ENCODE results near the gene ADNP2. TPM values are rescaled to one million over a fixed set of nuclear protein-coding genes. Genes with fewer than 3 reads are reported as not detected.

The ADNP2 gene
- total RNA-seq, 4 donors from 2014 or later: 16.4 to 28.4 (median 17.8) TPM

DNA sequence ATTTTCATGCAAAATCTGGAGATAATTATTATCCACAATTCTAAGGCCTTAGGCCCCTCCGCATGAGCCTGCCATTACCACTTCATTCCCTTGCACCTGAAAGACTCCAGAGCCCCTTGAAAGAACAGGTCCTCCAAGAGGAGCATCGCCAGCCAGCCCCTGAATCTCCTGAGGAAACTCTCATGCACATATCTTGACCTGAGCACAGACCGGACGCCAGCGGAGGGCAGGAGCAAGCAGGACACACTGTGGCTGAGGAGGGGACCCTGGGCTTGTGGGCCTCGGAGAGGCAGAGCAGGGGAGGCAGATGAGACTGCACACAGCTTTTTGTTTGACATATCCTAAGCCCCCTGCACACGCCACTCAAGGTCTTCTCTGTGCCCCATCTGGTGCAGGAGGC is 13.6 kb upstream of the ADNP2 start:
- no peaks in the 10 kb centered on the region for H3K36me3 ChIP-seq
- no peak for DNase-seq
- H3K4me3 ChIP-seq (replicated peaks in 1 of 3): no peak overlapping the region
- H3K4me1 ChIP-seq: no peaks in the 10 kb centered on the region
- H3K9me3 ChIP-seq: no peaks in the 10 kb centered on the region
- H3K27me3 ChIP-seq: no peaks in the 10 kb centered on the region
- TF ChIP-seq, protein P1, sequence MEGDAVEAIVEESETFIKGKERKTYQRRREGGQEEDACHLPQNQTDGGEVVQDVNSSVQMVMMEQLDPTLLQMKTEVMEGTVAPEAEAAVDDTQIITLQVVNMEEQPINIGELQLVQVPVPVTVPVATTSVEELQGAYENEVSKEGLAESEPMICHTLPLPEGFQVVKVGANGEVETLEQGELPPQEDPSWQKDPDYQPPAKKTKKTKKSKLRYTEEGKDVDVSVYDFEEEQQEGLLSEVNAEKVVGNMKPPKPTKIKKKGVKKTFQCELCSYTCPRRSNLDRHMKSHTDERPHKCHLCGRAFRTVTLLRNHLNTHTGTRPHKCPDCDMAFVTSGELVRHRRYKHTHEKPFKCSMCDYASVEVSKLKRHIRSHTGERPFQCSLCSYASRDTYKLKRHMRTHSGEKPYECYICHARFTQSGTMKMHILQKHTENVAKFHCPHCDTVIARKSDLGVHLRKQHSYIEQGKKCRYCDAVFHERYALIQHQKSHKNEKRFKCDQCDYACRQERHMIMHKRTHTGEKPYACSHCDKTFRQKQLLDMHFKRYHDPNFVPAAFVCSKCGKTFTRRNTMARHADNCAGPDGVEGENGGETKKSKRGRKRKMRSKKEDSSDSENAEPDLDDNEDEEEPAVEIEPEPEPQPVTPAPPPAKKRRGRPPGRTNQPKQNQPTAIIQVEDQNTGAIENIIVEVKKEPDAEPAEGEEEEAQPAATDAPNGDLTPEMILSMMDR (IDR thresholded peaks at IDR 0.05): no peak
- TF ChIP-seq POLR2A (IDR thresholded peaks at IDR 0.05): no peak
- WGBS, 2 donors: 83 to 93% methylated on average over 7 of the region's 7 CpGs
- H3K27ac ChIP-seq: no peak overlapping the region
- intact Hi-C loops (cut with DNase I): no loop called here

GRCh38 chr18:80096032-80096565 is 13.0 kb upstream of the ADNP2 start:
- Histone ChIP-seq H3K27ac (no peak overlapping the region), H3K9me3 (no peaks in the 10 kb centered on the region), H3K27me3 (no peaks in the 10 kb centered on the region), H3K36me3 (no peaks in the 10 kb centered on the region), H3K4me3 (replicated peaks in 1 of 3) (no peak overlapping the region), H3K4me1 (no peaks in the 10 kb centered on the region)
- intact Hi-C loops (cut with DNase I): no loop called here
- no peak for TF ChIP-seq POLR2A (IDR thresholded peaks at IDR 0.05)
- TF ChIP-seq, protein P1 (IDR thresholded peaks at IDR 0.05): no peak
- DNase-seq: no peak
- WGBS, 2 donors: 83 to 84% methylated on average over 10 of the region's 10 CpGs

DNA sequence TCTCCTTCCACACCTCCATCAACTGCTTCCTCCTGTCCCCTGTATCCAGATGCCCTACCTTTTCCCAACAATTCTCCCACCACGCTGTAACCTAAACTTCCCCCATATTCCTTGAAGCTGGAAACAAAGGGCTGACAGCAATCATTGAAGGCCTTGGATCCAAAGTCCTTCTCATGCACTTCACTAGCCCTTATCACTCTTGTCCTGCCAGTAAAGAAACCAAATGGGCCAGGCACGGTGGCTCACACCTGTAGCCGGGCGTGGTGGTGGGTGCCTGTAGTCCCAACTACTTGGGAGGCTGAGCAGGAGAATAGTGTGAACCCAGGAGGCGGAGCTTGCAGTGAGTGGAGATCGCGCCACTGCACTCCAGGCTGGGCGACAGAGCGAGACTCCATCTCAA is 11.9 kb upstream of the ADNP2 start:
- Histone ChIP-seq H3K4me1 (no peaks in the 10 kb centered on the region), H3K4me3 (replicated peaks in 1 of 3) (no peak overlapping the region), H3K36me3 (no peaks in the 10 kb centered on the region), H3K27ac (no peak overlapping the region), H3K27me3 (no peaks in the 10 kb centered on the region), H3K9me3 (no peaks in the 10 kb centered on the region)
- TF ChIP-seq, protein P1 (IDR thresholded peaks at IDR 0.05): no peak
- no peak for TF ChIP-seq POLR2A (IDR thresholded peaks at IDR 0.05)
- intact Hi-C loops (cut with DNase I): no loop called here
- no peak for DNase-seq
- 80 to 88% methylated on average over 9 of the region's 9 CpGs for WGBS, 2 donors

DNA sequence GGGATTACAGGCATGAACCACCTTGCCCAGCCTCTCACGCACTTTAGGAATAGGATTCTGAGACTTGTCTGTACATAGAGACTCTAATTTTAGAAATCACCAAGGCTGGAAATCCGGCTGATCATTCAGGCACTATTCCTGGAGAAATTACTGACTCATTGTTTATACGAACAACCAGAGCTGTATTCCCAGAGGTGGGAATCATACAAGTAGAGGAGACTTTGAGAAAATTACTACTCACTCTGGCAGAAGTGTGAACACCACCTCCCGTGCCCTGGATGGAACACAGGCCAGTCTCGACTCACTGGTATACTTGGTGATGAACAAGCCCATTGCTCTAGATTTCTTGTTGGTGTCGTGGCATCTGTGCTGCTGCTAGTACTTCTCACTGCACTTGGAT is 5.8 kb upstream of the ADNP2 start:
- TF ChIP-seq, protein P1 (IDR thresholded peaks at IDR 0.05): no peak
- no peak for TF ChIP-seq POLR2A (IDR thresholded peaks at IDR 0.05)
- DNase-seq: no peak
- Histone ChIP-seq H3K9me3 (no peaks in the 10 kb centered on the region), H3K4me1 (no peaks in the 10 kb centered on the region), H3K27ac (no peak overlapping the region), H3K36me3 (no peaks in the 10 kb centered on the region), H3K4me3 (replicated peaks in 1 of 3) (no peak overlapping the region), H3K27me3 (no peaks in the 10 kb centered on the region)
- WGBS, 2 donors: 68 to 84% methylated on average over 6 of the region's 6 CpGs
- intact Hi-C loops (cut with DNase I): no loop called here

GRCh38 chr18:80104364-80104779 is 4.7 kb upstream of the ADNP2 start:
- TF ChIP-seq POLR2A (IDR thresholded peaks at IDR 0.05): no peak
- TF ChIP-seq, protein P1 (IDR thresholded peaks at IDR 0.05): no peak
- no peak for DNase-seq
- WGBS, 2 donors: 55 to 56% methylated on average over 7 of the region's 7 CpGs
- no peaks in the 10 kb centered on the region for H3K27me3 ChIP-seq
- H3K27ac ChIP-seq: no peak overlapping the region
- H3K9me3 ChIP-seq: no peaks in the 10 kb centered on the region
- no peaks in the 10 kb centered on the region for H3K4me1 ChIP-seq
- no peaks in the 10 kb centered on the region for H3K36me3 ChIP-seq
- no peak overlapping the region for H3K4me3 ChIP-seq (replicated peaks in 1 of 3)
- intact Hi-C loops (cut with DNase I): no loop called here
